ENCODE results near the gene KIAA1958. TPM values are rescaled to one million over a fixed set of nuclear protein-coding genes. Genes with fewer than 3 reads are reported as not detected.
"Not testable (repeated sequence)": the region's sequence is repeated elsewhere in the genome, so short reads cannot be mapped to it uniquely, and the experiment has no call there.

The KIAA1958 gene
- total RNA-seq, 1 donor from 2014 or later, result 10.7 TPM

- peaks cover 26% of the 10 kb centered on the region for H3K36me3 Mint-ChIP-seq (ENCODE audit: low read depth)
Observed at GRCh38 chr9:112647596-112647995, 161.0 kb downstream of the KIAA1958 start.

GRCh38 chr9:112648624-112649023 is 162.0 kb downstream of the KIAA1958 start:
- Mint-ChIP-seq H3K27ac (no peak overlapping the region), H3K4me1 (ENCODE audit: low read depth) (no peaks in the 10 kb centered on the region), H3K27me3 (ENCODE audit: low read depth) (no peaks in the 10 kb centered on the region), H3K9me3 (peaks cover 38% of the 10 kb centered on the region), H3K4me3 (ENCODE audit: low read depth) (no peak overlapping the region), H3K36me3 (ENCODE audit: low read depth) (peaks cover 26% of the 10 kb centered on the region)
- intact Hi-C loops (cut with micrococcal nuclease), result no loop called here
- DNase-seq (ENCODE audit: low spot score), result no peak

More at GRCh38 chr9:112647596-112647995, 161.0 kb downstream of the KIAA1958 start:
- H3K9me3 Mint-ChIP-seq, result peaks cover 38% of the 10 kb centered on the region
- no peak overlapping the region for H3K27ac Mint-ChIP-seq
- no peaks in the 10 kb centered on the region for H3K27me3 Mint-ChIP-seq (ENCODE audit: low read depth)
- no peaks in the 10 kb centered on the region for H3K4me1 Mint-ChIP-seq (ENCODE audit: low read depth)
- intact Hi-C loops (cut with micrococcal nuclease), result no loop called here
- DNase-seq (ENCODE audit: low spot score), result no peak
- no peak overlapping the region for H3K4me3 Mint-ChIP-seq (ENCODE audit: low read depth)

- no peak overlapping the region for H3K27ac Mint-ChIP-seq
- DNase-seq (ENCODE audit: low spot score), result no peak
- peaks cover 4% of the 10 kb centered on the region for H3K36me3 Mint-ChIP-seq (ENCODE audit: low read depth)
- no peaks in the 10 kb centered on the region for H3K4me1 Mint-ChIP-seq (ENCODE audit: low read depth)
- H3K9me3 Mint-ChIP-seq, result peaks cover 12% of the 10 kb centered on the region
- intact Hi-C loops (cut with micrococcal nuclease), result no loop called here
- no peak overlapping the region for H3K4me3 Mint-ChIP-seq (ENCODE audit: low read depth)
- H3K27me3 Mint-ChIP-seq (ENCODE audit: low read depth), result no peaks in the 10 kb centered on the region
Observed at GRCh38 chr9:112654282-112654681, 167.7 kb downstream of the KIAA1958 start.

- Mint-ChIP-seq H3K9me3 (peaks cover under 1% of the 10 kb centered on the region), H3K4me3 (ENCODE audit: low read depth) (no peak overlapping the region), H3K27ac (no peak overlapping the region), H3K27me3 (ENCODE audit: low read depth) (no peaks in the 10 kb centered on the region), H3K36me3 (ENCODE audit: low read depth) (no peaks in the 10 kb centered on the region), H3K4me1 (ENCODE audit: low read depth) (no peaks in the 10 kb centered on the region)
- intact Hi-C loops (cut with micrococcal nuclease), result no loop called here
- DNase-seq (ENCODE audit: low spot score), result no peak
Observed at GRCh38 chr9:112655668-112656067, 169.0 kb downstream of the KIAA1958 start.

- Mint-ChIP-seq H3K27me3 (ENCODE audit: low read depth) (no peaks in the 10 kb centered on the region), H3K4me3 (ENCODE audit: low read depth) (no peak overlapping the region), H3K4me1 (ENCODE audit: low read depth) (no peaks in the 10 kb centered on the region), H3K9me3 (no peaks in the 10 kb centered on the region), H3K27ac (no peak overlapping the region), H3K36me3 (ENCODE audit: low read depth) (no peaks in the 10 kb centered on the region)
- intact Hi-C loops (cut with micrococcal nuclease), result no loop called here
- no peak for DNase-seq (ENCODE audit: low spot score)
Observed at GRCh38 chr9:112659906-112660305, 173.3 kb downstream of the KIAA1958 start.

GRCh38 chr9:112663681-112664080 is 177.1 kb downstream of the KIAA1958 start:
- no peaks in the 10 kb centered on the region for H3K9me3 Mint-ChIP-seq
- intact Hi-C loops (cut with micrococcal nuclease), result no loop called here
- no peak overlapping the region for H3K27ac Mint-ChIP-seq
- no peak for DNase-seq (ENCODE audit: low spot score)
- H3K36me3 Mint-ChIP-seq (ENCODE audit: low read depth), result no peaks in the 10 kb centered on the region
- no peak overlapping the region for H3K4me3 Mint-ChIP-seq (ENCODE audit: low read depth)
- H3K27me3 Mint-ChIP-seq (ENCODE audit: low read depth), result peaks cover 5% of the 10 kb centered on the region
- no peaks in the 10 kb centered on the region for H3K4me1 Mint-ChIP-seq (ENCODE audit: low read depth)

- Mint-ChIP-seq H3K36me3 (ENCODE audit: low read depth) (no peaks in the 10 kb centered on the region), H3K4me1 (ENCODE audit: low read depth) (no peaks in the 10 kb centered on the region), H3K27ac (no peak overlapping the region), H3K9me3 (no peaks in the 10 kb centered on the region), H3K27me3 (ENCODE audit: low read depth) (peaks cover 5% of the 10 kb centered on the region), H3K4me3 (ENCODE audit: low read depth) (no peak overlapping the region)
- no peak for DNase-seq (ENCODE audit: low spot score)
- intact Hi-C loops (cut with micrococcal nuclease), result no loop called here
Observed at GRCh38 chr9:112664531-112664930, 177.9 kb downstream of the KIAA1958 start.

GRCh38 chr9:112665347-112665746 is 178.7 kb downstream of the KIAA1958 start:
- Mint-ChIP-seq H3K27me3 (ENCODE audit: low read depth) (peaks cover 5% of the 10 kb centered on the region), H3K4me1 (ENCODE audit: low read depth) (no peaks in the 10 kb centered on the region), H3K4me3 (ENCODE audit: low read depth) (no peak overlapping the region), H3K27ac (no peak overlapping the region), H3K9me3 (no peaks in the 10 kb centered on the region), H3K36me3 (ENCODE audit: low read depth) (no peaks in the 10 kb centered on the region)
- intact Hi-C loops (cut with micrococcal nuclease), result no loop called here
- no peak for DNase-seq (ENCODE audit: low spot score)

- Mint-ChIP-seq H3K4me3 (ENCODE audit: low read depth) (no peak overlapping the region), H3K36me3 (ENCODE audit: low read depth) (no peaks in the 10 kb centered on the region), H3K27ac (no peak overlapping the region), H3K4me1 (ENCODE audit: low read depth) (no peaks in the 10 kb centered on the region), H3K27me3 (ENCODE audit: low read depth) (peaks cover 5% of the 10 kb centered on the region), H3K9me3 (no peaks in the 10 kb centered on the region)
- intact Hi-C loops (cut with micrococcal nuclease), result no loop called here
- DNase-seq (ENCODE audit: low spot score), result no peak
Observed at GRCh38 chr9:112669326-112669725, 182.7 kb downstream of the KIAA1958 start.

- DNase-seq (ENCODE audit: low spot score), result no peak
- H3K4me1 Mint-ChIP-seq (ENCODE audit: low read depth), result no peaks in the 10 kb centered on the region
Observed at GRCh38 chr9:112670991-112671625, 184.5 kb downstream of the KIAA1958 start.

GRCh38 chr9:112673221-112673620 is 186.6 kb downstream of the KIAA1958 start:
- DNase-seq (ENCODE audit: low spot score); H3K4me3 Mint-ChIP-seq (ENCODE audit: low read depth); H3K27me3 Mint-ChIP-seq (ENCODE audit: low read depth); H3K4me1 Mint-ChIP-seq (ENCODE audit: low read depth); H3K36me3 Mint-ChIP-seq (ENCODE audit: low read depth); H3K27ac Mint-ChIP-seq; intact Hi-C loops (cut with micrococcal nuclease): not testable (repeated sequence)
- peaks cover 11% of the 10 kb centered on the region for H3K9me3 Mint-ChIP-seq

More at GRCh38 chr9:112670991-112671625, 184.5 kb downstream of the KIAA1958 start:
- no peak overlapping the region for H3K4me3 Mint-ChIP-seq (ENCODE audit: low read depth)
- intact Hi-C loops (cut with micrococcal nuclease), result no loop called here
- H3K36me3 Mint-ChIP-seq (ENCODE audit: low read depth), result no peaks in the 10 kb centered on the region
- H3K27ac Mint-ChIP-seq, result no peak overlapping the region
- no peaks in the 10 kb centered on the region for H3K9me3 Mint-ChIP-seq
- H3K27me3 Mint-ChIP-seq (ENCODE audit: low read depth), result peaks cover 5% of the 10 kb centered on the region

- H3K4me3 Mint-ChIP-seq (ENCODE audit: low read depth), result no peak overlapping the region
- H3K36me3 Mint-ChIP-seq (ENCODE audit: low read depth), result no peaks in the 10 kb centered on the region
- no peaks in the 10 kb centered on the region for H3K27me3 Mint-ChIP-seq (ENCODE audit: low read depth)
- H3K9me3 Mint-ChIP-seq, result peaks cover 11% of the 10 kb centered on the region
- no peak for DNase-seq (ENCODE audit: low spot score)
- intact Hi-C loops (cut with micrococcal nuclease), result no loop called here
- H3K4me1 Mint-ChIP-seq (ENCODE audit: low read depth), result no peaks in the 10 kb centered on the region
- no peak overlapping the region for H3K27ac Mint-ChIP-seq
Observed at GRCh38 chr9:112677040-112677439, 190.4 kb downstream of the KIAA1958 start.

- intact Hi-C loops (cut with micrococcal nuclease), result no loop called here
- no peak overlapping the region for H3K4me3 Mint-ChIP-seq (ENCODE audit: low read depth)
- H3K9me3 Mint-ChIP-seq, result peaks cover 11% of the 10 kb centered on the region
- H3K4me1 Mint-ChIP-seq (ENCODE audit: low read depth), result peaks cover 1% of the 10 kb centered on the region
- no peak overlapping the region for H3K27ac Mint-ChIP-seq
- no peaks in the 10 kb centered on the region for H3K27me3 Mint-ChIP-seq (ENCODE audit: low read depth)
- peaks cover 18% of the 10 kb centered on the region for H3K36me3 Mint-ChIP-seq (ENCODE audit: low read depth)
- DNase-seq (ENCODE audit: low spot score), result no peak
Observed at GRCh38 chr9:112680731-112681402, 194.2 kb downstream of the KIAA1958 start.

All from activated T-helper 2 cell treated with anti-CD3 and anti-CD28 coated beads, Interferon-gamma antibody, Interleukin-2, Interleukin-4, amounts not matched to agents 10 μg/mL and 5 μg/mL and 100 μg/mL, durations not matched to agents 14 hours and 24 hours and 36 hours (primary cell).